OCI-LY3 (cell line): ENCODE results near the gene CPZ.

ENCODE experiments used
- H2AFZ ChIP-seq: fragments of 200-600, 300-600 bp; shearing (Covaris generic); 2 replicates; pipeline ENCODE4 v1.6.0; 2014; ENCODE audit warnings: antibody characterized with exemption, low read depth, low read length
- H3K27ac ChIP-seq: fragments of 200-600, 300-600 bp; sonication (generic); 2 replicates; pipeline ENCODE4 v1.5.1; 2014; ENCODE audit warnings: mild to moderate bottlenecking, low read length, moderate library complexity, mixed read lengths
- H3K27me3 ChIP-seq: fragments of 200-600, 300-600 bp; sonication (generic); 2 replicates; pipeline ENCODE4 v1.6.1; 2014; ENCODE audit warnings: low read depth, low read length, mixed read lengths
- H3K36me3 ChIP-seq: fragments of 200-600, 300-600 bp; sonication (generic); replicated peaks from 2 replicates; pipeline ENCODE3; 2014; ENCODE audit warnings: low read depth, low read length, mixed read lengths
- H3K4me1 ChIP-seq: fragments of 300-600, 200-600 bp; sonication (generic); 2 replicates; pipeline ENCODE4 v1.6.1; 2014; ENCODE audit warnings: low read length, mixed read lengths
- H3K4me2 ChIP-seq: fragments of 200-600, 300-600 bp; sonication (generic); 2 replicates; pipeline ENCODE4 v1.6.1; 2014; ENCODE audit warnings: low read length, mixed read lengths
- H3K4me3 ChIP-seq: fragments of 300-600, 200-600 bp; sonication (generic); 2 replicates; pipeline ENCODE4 v1.5.1; 2014; ENCODE audit warnings: antibody characterized with exemption, mild to moderate bottlenecking, low read length, moderate library complexity
- H3K79me2 ChIP-seq: fragments of 300-600, 200-600 bp; shearing (Covaris generic); 2 replicates; pipeline ENCODE4 v1.6.1; 2014; ENCODE audit warnings: mild to moderate bottlenecking, low read length, mixed read lengths
- H3K9ac ChIP-seq: fragments of 300-600, 200-600 bp; shearing (Covaris generic); 2 replicates; pipeline ENCODE4 v1.6.0; 2014; ENCODE audit warnings: mild to moderate bottlenecking, low read length, moderate library complexity
- H3K9me3 ChIP-seq: fragments of 200-600, 300-600 bp; shearing (Covaris generic); 2 replicates; pipeline ENCODE4 v1.6.1; 2014; ENCODE audit warnings: low read length, mixed read lengths; ENCODE audit not compliant: insufficient read depth
- H4K20me1 ChIP-seq: fragments of 200-600, 300-600 bp; sonication (generic); 2 replicates; pipeline ENCODE4 v1.6.1; 2016; ENCODE audit warnings: low read length, mixed read lengths; ENCODE audit not compliant: insufficient read depth
- EZH2phosphoT487 ChIP-seq: fragments of 200-600 bp; shearing (Covaris generic); IDR thresholded peaks from 2 replicates; pipeline ENCODE4 v1.6.1; 2018; ENCODE audit warnings: antibody characterized with exemption, mixed run types, low read depth
- TF ChIP-seq, protein P1 (sequence below): fragments of 200-600, 300-600 bp; sonication (generic); IDR thresholded peaks from 2 replicates; pipeline ENCODE4 v1.5.1; 2014; ENCODE audit warnings: antibody characterized with exemption, low read length, low read depth

The CPZ gene

DNA sequence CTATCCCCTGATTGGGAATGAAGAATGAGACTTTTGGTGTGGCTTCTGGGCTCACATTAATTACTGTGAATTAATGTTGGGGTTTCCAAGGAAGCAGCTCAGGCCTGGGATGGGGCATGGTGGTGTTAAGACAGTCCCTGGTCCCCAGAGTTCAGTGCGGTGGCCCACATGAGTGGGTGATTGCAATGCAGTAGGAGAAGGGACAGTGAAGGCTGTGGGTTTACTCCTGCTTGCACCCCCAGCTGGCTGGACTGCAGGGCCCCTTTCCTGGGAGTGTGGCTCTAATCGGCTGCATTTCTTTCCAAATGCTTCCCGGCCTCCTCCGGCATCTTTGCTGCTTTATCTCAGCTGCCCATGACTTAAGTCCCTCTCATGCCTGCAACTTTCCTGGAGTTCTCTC is 40.5 kb upstream of the CPZ start:
- no peak overlapping the region for H3K4me2 ChIP-seq
- no peaks in the 10 kb centered on the region for H3K9me3 ChIP-seq
- no peaks in the 10 kb centered on the region for H4K20me1 ChIP-seq
- no peak overlapping the region for H2AFZ ChIP-seq
- H3K4me1 ChIP-seq = no peaks in the 10 kb centered on the region
- H3K79me2 ChIP-seq = no peaks in the 10 kb centered on the region
- H3K27ac ChIP-seq = no peak overlapping the region
- no peak overlapping the region for H3K9ac ChIP-seq
- 0 out of 2 replicates have a peak, but pooled peaks cover 3% of the 10 kb centered on the region for H3K27me3 ChIP-seq
- TF ChIP-seq, protein P1, sequence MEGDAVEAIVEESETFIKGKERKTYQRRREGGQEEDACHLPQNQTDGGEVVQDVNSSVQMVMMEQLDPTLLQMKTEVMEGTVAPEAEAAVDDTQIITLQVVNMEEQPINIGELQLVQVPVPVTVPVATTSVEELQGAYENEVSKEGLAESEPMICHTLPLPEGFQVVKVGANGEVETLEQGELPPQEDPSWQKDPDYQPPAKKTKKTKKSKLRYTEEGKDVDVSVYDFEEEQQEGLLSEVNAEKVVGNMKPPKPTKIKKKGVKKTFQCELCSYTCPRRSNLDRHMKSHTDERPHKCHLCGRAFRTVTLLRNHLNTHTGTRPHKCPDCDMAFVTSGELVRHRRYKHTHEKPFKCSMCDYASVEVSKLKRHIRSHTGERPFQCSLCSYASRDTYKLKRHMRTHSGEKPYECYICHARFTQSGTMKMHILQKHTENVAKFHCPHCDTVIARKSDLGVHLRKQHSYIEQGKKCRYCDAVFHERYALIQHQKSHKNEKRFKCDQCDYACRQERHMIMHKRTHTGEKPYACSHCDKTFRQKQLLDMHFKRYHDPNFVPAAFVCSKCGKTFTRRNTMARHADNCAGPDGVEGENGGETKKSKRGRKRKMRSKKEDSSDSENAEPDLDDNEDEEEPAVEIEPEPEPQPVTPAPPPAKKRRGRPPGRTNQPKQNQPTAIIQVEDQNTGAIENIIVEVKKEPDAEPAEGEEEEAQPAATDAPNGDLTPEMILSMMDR = no peak
- TF ChIP-seq EZH2phosphoT487 = no peak
- no peak overlapping the region for H3K4me3 ChIP-seq
- no peaks in the 10 kb centered on the region for H3K36me3 ChIP-seq

DNA sequence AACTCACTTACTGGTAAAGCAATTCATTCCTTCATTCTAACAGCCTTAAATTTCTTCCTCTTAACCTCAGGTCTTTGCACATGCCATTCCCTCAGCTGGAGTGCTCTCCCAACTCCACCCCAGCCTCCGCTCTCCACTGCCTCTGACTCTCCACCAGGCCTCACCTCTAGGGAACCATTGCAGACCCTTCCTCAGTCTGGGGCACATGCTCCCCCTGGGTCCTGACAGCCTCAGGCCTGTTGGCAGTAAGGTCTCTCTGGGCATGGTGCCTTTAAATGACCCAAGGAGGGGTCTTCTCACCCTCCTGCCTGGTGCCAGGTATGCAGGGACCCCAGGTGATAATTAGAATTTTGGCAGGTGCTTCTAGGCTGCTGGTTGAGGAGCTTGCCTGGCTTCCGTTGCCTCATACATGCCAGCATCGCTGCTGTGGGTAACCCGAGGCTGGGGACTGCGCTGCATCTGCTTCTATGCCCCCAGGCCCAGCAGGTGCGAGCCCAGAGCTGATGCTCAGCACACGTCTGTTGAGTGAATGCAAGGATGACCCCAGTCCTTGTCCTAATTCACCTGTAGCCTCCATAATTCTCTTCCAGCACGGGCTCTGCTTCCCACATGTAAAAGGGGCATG is 39.9 kb upstream of the CPZ start:
- Histone ChIP-seq H3K9ac (no peak overlapping the region), H3K4me1 (no peaks in the 10 kb centered on the region), H3K27ac (no peak overlapping the region), H2AFZ (no peak overlapping the region), H3K27me3 (0 out of 2 replicates have a peak, but pooled peaks cover 3% of the 10 kb centered on the region), H4K20me1 (no peaks in the 10 kb centered on the region), H3K36me3 (no peaks in the 10 kb centered on the region), H3K79me2 (no peaks in the 10 kb centered on the region), H3K9me3 (no peaks in the 10 kb centered on the region), H3K4me3 (no peak overlapping the region), H3K4me2 (no peak overlapping the region)
- TF ChIP-seq EZH2phosphoT487 = no peak
- TF ChIP-seq, protein P1 = no peak

DNA sequence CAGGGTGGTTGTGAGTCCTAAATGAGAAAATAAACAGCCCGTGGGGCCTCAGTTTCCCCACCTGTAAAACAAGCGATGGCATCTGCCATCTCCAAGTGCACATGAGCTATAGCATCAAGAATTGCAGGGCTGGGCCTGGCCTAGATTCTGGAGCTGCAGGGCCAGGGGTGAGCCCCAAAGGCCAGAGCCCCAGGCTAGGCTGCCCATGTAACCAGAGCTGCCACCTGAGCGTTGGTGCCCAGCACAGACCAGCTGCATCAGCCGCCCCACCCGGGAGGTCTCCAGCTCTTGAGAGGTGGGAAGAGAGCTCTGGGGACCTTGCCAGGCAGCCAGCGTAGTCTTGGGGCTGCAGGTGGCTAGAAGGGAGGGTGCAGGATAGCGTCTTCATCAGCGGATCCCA is 39.3 kb upstream of the CPZ start:
- Histone ChIP-seq H2AFZ (no peak overlapping the region), H3K9ac (no peak overlapping the region), H3K79me2 (no peaks in the 10 kb centered on the region), H4K20me1 (no peaks in the 10 kb centered on the region), H3K27ac (no peak overlapping the region), H3K4me1 (no peaks in the 10 kb centered on the region), H3K4me3 (no peak overlapping the region), H3K9me3 (no peaks in the 10 kb centered on the region), H3K36me3 (no peaks in the 10 kb centered on the region), H3K4me2 (no peak overlapping the region), H3K27me3 (0 out of 2 replicates have a peak, but pooled peaks cover 3% of the 10 kb centered on the region)
- TF ChIP-seq, protein P1 = no peak
- no peak for TF ChIP-seq EZH2phosphoT487

DNA sequence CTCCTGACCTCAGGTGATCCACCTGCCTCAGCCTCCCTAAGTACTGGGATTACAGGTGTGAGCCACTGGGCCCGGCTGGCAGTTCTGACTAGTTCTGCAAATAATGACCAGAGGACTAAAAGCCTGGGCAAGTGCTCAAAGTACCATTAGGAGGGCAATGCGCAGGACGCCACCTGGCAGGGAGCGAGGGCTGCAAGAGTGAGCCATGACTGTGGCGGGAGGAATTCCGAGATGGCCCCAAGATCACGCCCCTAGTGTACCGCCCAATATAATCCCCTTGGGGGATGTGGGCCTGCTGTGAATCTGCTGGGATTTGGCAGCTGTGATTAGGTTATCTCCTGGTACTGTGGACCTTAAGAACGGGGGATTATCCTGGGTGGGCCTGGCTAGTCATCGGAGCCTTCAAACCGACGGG is 38.6 kb upstream of the CPZ start:
- no peaks in the 10 kb centered on the region for H3K9me3 ChIP-seq
- no peaks in the 10 kb centered on the region for H3K4me1 ChIP-seq
- H3K36me3 ChIP-seq = no peaks in the 10 kb centered on the region
- H2AFZ ChIP-seq = no peak overlapping the region
- no peaks in the 10 kb centered on the region for H4K20me1 ChIP-seq
- H3K4me2 ChIP-seq = no peak overlapping the region
- no peak overlapping the region for H3K4me3 ChIP-seq
- no peaks in the 10 kb centered on the region for H3K79me2 ChIP-seq
- 0 out of 2 replicates have a peak, but pooled peaks cover 3% of the 10 kb centered on the region for H3K27me3 ChIP-seq
- no peak overlapping the region for H3K9ac ChIP-seq
- no peak overlapping the region for H3K27ac ChIP-seq
- no peak for TF ChIP-seq EZH2phosphoT487
- TF ChIP-seq, protein P1 = no peak
